H9 (cell line): ENCODE results near the gene FOLR3. TPM values are rescaled to one million over a fixed set of nuclear protein-coding genes. Genes with fewer than 3 reads are reported as not detected.

ENCODE experiments used
- DNase-seq: peaks from one replicate; pipeline ENCODE4 v3.0.0-alpha.2; 2017
- H2AFZ ChIP-seq: one replicate; pipeline ENCODE4 v1.6.1; 2013; ENCODE audit warnings: mild to moderate bottlenecking, low read length, control low read depth, moderate library complexity
- H2AK5ac ChIP-seq: 2 replicates; pipeline ENCODE4 v1.6.1; 2013; ENCODE audit warnings: low read length, control low read depth, mixed read lengths; ENCODE audit not compliant: insufficient read length
- H2BK120ac ChIP-seq: one replicate; pipeline ENCODE4 v1.6.1; 2013; ENCODE audit warnings: low read depth, mild to moderate bottlenecking, low read length, control low read depth, inconsistent platforms; ENCODE audit not compliant: poor library complexity, severe bottlenecking
- H2BK12ac ChIP-seq: 2 replicates; pipeline ENCODE4 v1.6.1; 2013; ENCODE audit warnings: low read length, control low read depth, mixed read lengths, low read depth; ENCODE audit not compliant: insufficient read length
- H2BK15ac ChIP-seq: 2 replicates; pipeline ENCODE4 v1.6.1; 2013; ENCODE audit warnings: low read depth, low read length, control low read depth
- H2BK20ac ChIP-seq: one replicate; pipeline ENCODE4 v1.6.1; 2013; ENCODE audit warnings: low read depth, mild to moderate bottlenecking, low read length, control low read depth, inconsistent platforms; ENCODE audit not compliant: poor library complexity, severe bottlenecking
- H2BK5ac ChIP-seq: 2 replicates; pipeline ENCODE4 v1.6.1; 2013; ENCODE audit warnings: low read length, control low read depth, mixed read lengths; ENCODE audit not compliant: insufficient read length
- H3K14ac ChIP-seq: 2 replicates; pipeline ENCODE4 v1.6.1; 2013; ENCODE audit warnings: low read length, control low read depth; ENCODE audit not compliant: insufficient read depth
- H3K18ac ChIP-seq: 2 replicates; pipeline ENCODE4 v1.6.1; 2013; ENCODE audit warnings: low read depth, mild to moderate bottlenecking, mixed read lengths, low read length, control low read depth; ENCODE audit not compliant: insufficient read length
- H3K23ac ChIP-seq: 2 replicates; pipeline ENCODE4 v1.6.1; 2013; ENCODE audit warnings: low read length, control low read depth, mixed read lengths, low read depth; ENCODE audit not compliant: insufficient read length
- H3K23me2 ChIP-seq: 2 replicates; pipeline ENCODE4 v1.6.1; 2013; ENCODE audit warnings: low read depth, mild to moderate bottlenecking, mixed read lengths, low read length, control low read depth; ENCODE audit not compliant: insufficient read length, poor library complexity, severe bottlenecking
- H3K27ac ChIP-seq: 2 replicates; pipeline ENCODE4 v1.5.1; 2013; ENCODE audit warnings: low read length, control low read depth, mixed read lengths, low read depth; ENCODE audit not compliant: insufficient read length
- H3K27me3 ChIP-seq: 2 replicates; pipeline ENCODE4 v1.6.1; 2013; ENCODE audit warnings: low read length, control low read depth, inconsistent platforms; ENCODE audit not compliant: insufficient read depth
- H3K4ac ChIP-seq: 2 replicates; pipeline ENCODE4 v1.6.1; 2013; ENCODE audit warnings: low read depth, mild to moderate bottlenecking, control low read depth, inconsistent platforms, low read length, moderate library complexity
- H3K4me1 ChIP-seq: 2 replicates; pipeline ENCODE4 v1.6.1; 2013; ENCODE audit warnings: low read length, control low read depth, inconsistent platforms; ENCODE audit not compliant: insufficient read depth
- H3K4me2 ChIP-seq: 2 replicates; pipeline ENCODE4 v1.6.1; 2013; ENCODE audit warnings: low read length, control low read depth, mixed read lengths; ENCODE audit not compliant: insufficient read length, insufficient read depth
- H3K56ac ChIP-seq: 2 replicates; pipeline ENCODE4 v1.6.1; 2013; ENCODE audit warnings: low read depth, mild to moderate bottlenecking, mixed read lengths, low read length, control low read depth; ENCODE audit not compliant: insufficient read length
- H3K79me1 ChIP-seq: 2 replicates; pipeline ENCODE4 v1.6.1; 2013; ENCODE audit warnings: low read depth, mild to moderate bottlenecking, moderate library complexity, low read length, control low read depth, inconsistent platforms; ENCODE audit not compliant: insufficient read depth, poor library complexity, severe bottlenecking
- H3K79me2 ChIP-seq: 2 replicates; pipeline ENCODE4 v1.6.1; 2013; ENCODE audit warnings: low read length, control low read depth, inconsistent platforms; ENCODE audit not compliant: insufficient read depth
- H3K9ac ChIP-seq: 2 replicates; pipeline ENCODE4 v1.6.1; 2013; ENCODE audit warnings: low read length, control low read depth, mixed read lengths; ENCODE audit not compliant: insufficient read length; ENCODE audit errors: extremely low read depth
- H3K9me3 ChIP-seq: one replicate; pipeline ENCODE4 v1.6.1; 2013; ENCODE audit warnings: low read depth, low read length, inconsistent platforms; ENCODE audit not compliant: control insufficient read depth
- H3T11ph ChIP-seq: one replicate; pipeline ENCODE4 v1.6.1; 2013; ENCODE audit warnings: mild to moderate bottlenecking, low read length, control low read depth, inconsistent platforms
- H4K20me1 ChIP-seq: one replicate; pipeline ENCODE4 v1.6.1; 2013; ENCODE audit not compliant: control insufficient read depth, insufficient read length, insufficient read depth
- H4K5ac ChIP-seq: 2 replicates; pipeline ENCODE4 v1.6.1; 2013; ENCODE audit warnings: low read depth, mild to moderate bottlenecking, mixed read lengths, low read length, control low read depth; ENCODE audit not compliant: insufficient read length
- H4K8ac ChIP-seq: replicated peaks from 2 replicates; pipeline ENCODE4 v1.6.1; 2013; ENCODE audit warnings: low read length, control low read depth, mixed read lengths, low read depth; ENCODE audit not compliant: insufficient read length
- H4K91ac ChIP-seq: 2 replicates; pipeline ENCODE4 v1.6.1; 2013; ENCODE audit warnings: low read depth, mild to moderate bottlenecking, moderate library complexity, mixed read lengths, low read length, control low read depth; ENCODE audit not compliant: insufficient read length
- H3K27ac Mint-ChIP-seq, 3 experiments: 2 replicates in 2 of 3; 3 replicates in 1 of 3; pipeline ENCODE4 v1.8.0; 2020 to 2021; ENCODE audit warnings: mixed read lengths in 3 of 3, mild to moderate bottlenecking in 1 of 3, moderate library complexity in 1 of 3
- H3K27me3 Mint-ChIP-seq: 2 replicates; pipeline ENCODE4 v1.8.0; 2021; ENCODE audit warnings: low read depth, mild to moderate bottlenecking, moderate library complexity, mixed read lengths
- H3K36me3 Mint-ChIP-seq, 3 experiments: 2 replicates in 2 of 3; 3 replicates in 1 of 3; pipeline ENCODE4 v1.8.0; 2020 to 2021; ENCODE audit warnings: low read depth in 3 of 3, mixed read lengths in 3 of 3; ENCODE audit not compliant: insufficient read depth in 1 of 3
- H3K4me1 Mint-ChIP-seq, 2 experiments: 2 replicates each; pipeline ENCODE4 v1.8.0; 2020; ENCODE audit warnings: mixed read lengths in 2 of 2
- H3K4me3 Mint-ChIP-seq, 2 experiments: 2 replicates in 1 of 2; 3 replicates in 1 of 2; pipeline ENCODE4 v1.8.0; 2020 to 2021; ENCODE audit warnings: mild to moderate bottlenecking in 2 of 2, mixed read lengths in 2 of 2, moderate library complexity in 1 of 2
- H3K9me3 Mint-ChIP-seq, 2 experiments: 2 replicates in 1 of 2; 3 replicates in 1 of 2; pipeline ENCODE4 v1.8.0; 2020; ENCODE audit warnings: mild to moderate bottlenecking in 2 of 2, mixed read lengths in 2 of 2, moderate library complexity in 1 of 2
- CTCF ChIP-seq: fragments of 200-600 bp; sonication (generic); conservative IDR thresholded peaks from 3 replicates; pipeline ENCODE4 v1.8.0; 2021; ENCODE audit warnings: antibody characterized with exemption, mild to moderate bottlenecking
- WGBS: extraction: QIAGEN DNeasy Blood & Tissue Kit; methylation state at CpG from one replicate; pipeline ENCODE4 v1.1.7; 2013; ENCODE audit warnings: missing lambda C conversion rate, low lambda C conversion rate, mixed read lengths; ENCODE audit not compliant: insufficient read length; ENCODE audit errors: extremely low coverage; 5-methylcytosine and 5-hydroxymethylcytosine counted together
- total RNA-seq: library from RNA; stranded (reverse); gene quantifications from 2 replicates; pipeline ENCODE4 v1.2.1, GENCODE V29; 2021

FOLR3 gene
- total RNA-seq, 1 experiment from 2014 or later = not detected

- peaks cover 14% of the 10 kb centered on the region; the same call in 1 of the 2 replicates for H3K79me2 ChIP-seq
- no peak overlapping the region for H3K27ac ChIP-seq
- WGBS = no CpG with 5 or more reads among the region's 3 CpGs
Observed at GRCh38 chr11:72098741-72099140, 36.8 kb upstream of the FOLR3 start.

More at GRCh38 chr11:72098741-72099140, 36.8 kb upstream of the FOLR3 start:
- no peak overlapping the region for H4K91ac ChIP-seq
- no peak overlapping the region for H3K9ac ChIP-seq
- no peak for TF ChIP-seq CTCF
- no peak overlapping the region for H3K23ac ChIP-seq
- no peak overlapping the region for H2BK15ac ChIP-seq
- H3K14ac ChIP-seq = no peak overlapping the region
- no peaks in the 10 kb centered on the region for H3K9me3 ChIP-seq
- peaks cover 2% of the 10 kb centered on the region for H4K20me1 ChIP-seq
- H4K5ac ChIP-seq = no peak overlapping the region
- H3K4me2 ChIP-seq = no peak overlapping the region
- H3K79me1 ChIP-seq = peaks cover 3% of the 10 kb centered on the region
- Mint-ChIP-seq H3K9me3 (no peaks in the 10 kb centered on the region), H3K36me3 (peaks cover 25 to 69% (median 53%) of the 10 kb centered on the region in 3 experiments), H3K4me1 (peaks cover 16 to 22% of the 10 kb centered on the region in 2 experiments), H3K27ac (no peak overlapping the region), H3K4me3 (no peak overlapping the region), H3K27me3 (no peaks in the 10 kb centered on the region)
- H3K56ac ChIP-seq = no peak overlapping the region
- peaks cover 7% of the 10 kb centered on the region for H3K23me2 ChIP-seq
- H3K4ac ChIP-seq = no peak overlapping the region
- no peak overlapping the region for H4K8ac ChIP-seq
- H2BK5ac ChIP-seq = no peak overlapping the region
- H3K4me1 ChIP-seq = no peaks in the 10 kb centered on the region; the same call in 1 of the 2 replicates
- no peak overlapping the region for H2BK120ac ChIP-seq
- no peak overlapping the region for H3T11ph ChIP-seq
- DNase-seq = no peak
- no peak overlapping the region for H2AFZ ChIP-seq
- H3K27me3 ChIP-seq = no peaks in the 10 kb centered on the region
- no peak overlapping the region for H2BK20ac ChIP-seq
- no peak overlapping the region for H3K18ac ChIP-seq
- no peak overlapping the region for H2BK12ac ChIP-seq
- no peak overlapping the region for H2AK5ac ChIP-seq
